ENCODE data around the gene RANBP2.

Gene RANBP2

GRCh38 chr2:108805782-108806181 lies 86.5 kb downstream of the RANBP2 start:
- H3K4me3 ChIP-seq (ENCODE audit: low read depth, low read length): no peak overlapping the region
- no peak for TF ChIP-seq CTCF (conservative IDR thresholded peaks at IDR 0.05; ENCODE audit: low read depth, low read length)
- DNase-seq (ENCODE audit: low read depth): no peak

DNA sequence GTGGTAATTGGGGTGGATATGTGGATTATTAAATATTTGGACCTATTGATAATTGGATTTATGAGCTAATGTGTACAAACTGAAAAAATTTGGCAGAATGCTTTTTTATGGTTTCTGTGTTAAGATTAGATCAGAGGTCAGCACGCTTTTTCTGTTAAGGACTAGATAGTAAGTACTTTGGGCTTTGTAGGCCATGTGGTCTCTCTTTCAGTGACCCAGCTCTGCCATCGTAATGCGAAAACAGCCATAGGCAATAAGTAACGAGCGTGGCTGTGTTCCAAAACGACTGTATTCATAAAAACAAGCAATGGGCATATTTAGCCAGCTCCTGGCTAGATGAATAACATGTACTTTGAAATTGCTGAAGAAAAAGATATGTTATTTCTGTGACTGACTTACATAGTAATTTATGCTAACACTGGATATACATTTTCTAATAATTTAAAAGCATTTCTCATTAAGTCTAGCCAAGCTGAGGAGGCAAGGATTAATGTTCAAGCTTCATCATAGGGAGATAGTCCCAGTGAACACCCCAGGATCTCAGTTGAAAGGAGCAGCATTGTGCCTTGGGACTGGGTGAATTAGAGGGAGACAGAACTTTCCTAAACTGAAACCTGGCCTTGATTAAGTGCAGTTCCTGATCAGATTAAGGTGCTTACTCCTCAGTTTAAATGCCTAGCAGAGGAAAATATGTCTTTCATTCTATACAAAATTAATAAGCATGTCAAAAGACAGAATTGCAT lies 87.3 kb downstream of the RANBP2 start:
- no peak for DNase-seq (ENCODE audit: low read depth)
- no peak overlapping the region for H3K4me3 ChIP-seq (ENCODE audit: low read depth, low read length)
- TF ChIP-seq CTCF (conservative IDR thresholded peaks at IDR 0.05; ENCODE audit: low read depth, low read length): no peak

- H3K4me3 ChIP-seq (ENCODE audit: low read depth, low read length): no peak overlapping the region
- no peak for TF ChIP-seq CTCF (conservative IDR thresholded peaks at IDR 0.05; ENCODE audit: low read depth, low read length)
- no peak for DNase-seq (ENCODE audit: low read depth)
Measured at GRCh38 chr2:108809936-108810335, 90.7 kb downstream of the RANBP2 start.

DNA sequence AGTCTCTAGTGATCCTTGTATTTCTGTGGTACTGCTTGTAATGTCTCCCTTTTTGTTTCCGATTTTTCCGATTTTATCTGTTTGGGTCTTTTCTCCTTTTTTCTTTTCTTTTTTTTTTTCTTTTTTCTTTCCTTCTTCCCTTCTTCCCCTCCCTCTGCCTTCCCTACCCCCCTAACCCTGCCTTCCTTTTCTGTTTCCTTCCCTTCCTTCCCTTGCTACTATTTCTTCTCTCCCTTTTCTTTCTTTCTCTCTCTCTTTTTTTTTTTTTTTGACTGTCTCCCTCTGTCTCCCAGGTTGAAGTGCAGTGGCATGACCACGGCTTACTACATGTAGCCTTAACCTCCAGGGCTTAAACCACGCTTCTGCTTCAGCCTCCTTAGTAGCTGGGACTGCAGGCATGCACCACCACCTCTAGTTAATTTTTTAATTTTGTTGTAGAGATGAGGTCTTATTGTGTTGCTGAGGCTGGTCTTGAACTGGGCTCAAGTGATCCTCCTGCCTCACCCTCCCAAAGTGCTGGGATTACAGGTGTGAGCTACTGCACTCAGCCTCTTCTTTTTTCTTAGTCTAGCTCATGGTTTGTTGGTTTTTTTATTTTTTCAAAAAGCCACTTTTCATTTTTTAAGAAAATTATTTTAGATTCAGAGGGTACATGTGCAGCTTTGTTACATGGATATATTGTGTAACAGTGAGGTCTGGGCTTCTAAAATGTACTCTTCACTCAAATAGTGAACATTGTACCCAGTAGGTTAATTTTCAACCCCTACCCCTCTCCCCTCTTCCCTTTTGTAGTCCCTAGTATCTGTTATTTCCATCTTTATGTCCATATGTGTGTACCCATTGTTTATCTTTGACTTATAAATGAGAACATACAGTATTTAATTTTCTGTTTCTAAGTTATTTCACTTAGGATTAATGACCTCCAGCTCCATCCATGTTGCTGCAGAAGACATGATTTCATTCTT lies 92.0 kb downstream of the RANBP2 start:
- no peak for DNase-seq (ENCODE audit: low read depth)
- TF ChIP-seq CTCF (conservative IDR thresholded peaks at IDR 0.05; ENCODE audit: low read depth, low read length): no peak
- no peak overlapping the region for H3K4me3 ChIP-seq (ENCODE audit: low read depth, low read length)

DNA sequence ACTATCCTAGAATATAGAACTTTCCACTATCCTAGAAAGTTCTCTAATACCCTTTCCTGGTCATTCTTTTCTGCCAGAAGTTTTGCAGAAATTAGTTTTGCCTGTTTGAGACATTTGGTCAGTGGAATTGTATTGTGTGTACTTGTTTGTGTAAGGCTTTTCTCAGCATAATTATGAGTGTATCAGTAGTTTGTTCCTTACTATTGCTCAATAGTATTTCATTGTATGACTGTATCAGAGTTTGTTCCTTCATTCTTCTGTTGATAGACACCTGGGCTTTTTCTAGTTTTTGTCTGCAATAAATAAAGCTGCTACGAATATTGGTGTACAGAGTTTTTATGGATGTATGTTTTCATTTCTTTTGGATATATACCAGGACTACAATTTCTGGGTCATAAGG lies 94.5 kb downstream of the RANBP2 start:
- DNase-seq (ENCODE audit: low read depth): no peak
- no peak overlapping the region for H3K4me3 ChIP-seq (ENCODE audit: low read depth, low read length)
- no peak for TF ChIP-seq CTCF (conservative IDR thresholded peaks at IDR 0.05; ENCODE audit: low read depth, low read length)

- DNase-seq (ENCODE audit: low read depth): no peak
- H3K4me3 ChIP-seq (ENCODE audit: low read depth, low read length): no peak overlapping the region
- TF ChIP-seq CTCF (conservative IDR thresholded peaks at IDR 0.05; ENCODE audit: low read depth, low read length): no peak
Measured at GRCh38 chr2:108820482-108820881, 101.2 kb downstream of the RANBP2 start.

Data from choroid plexus epithelial cell (primary cell).